Dendritic cell treated with granulocyte-macrophage colony-stimulating factor and Interleukin-4, amounts not matched to agents 40 ng/mL and 50 ng/mL, for 4 days (primary cell): ENCODE data around the gene INHBC.

Experiments
- H3K27ac Mint-ChIP-seq: one replicate; pipeline ENCODE4 v1.8.0; 2022; ENCODE audit warnings: mild to moderate bottlenecking, mixed read lengths
- H3K27me3 Mint-ChIP-seq: one replicate; pipeline ENCODE4 v1.8.0; 2022; ENCODE audit warnings: mild to moderate bottlenecking, mixed read lengths
- H3K36me3 Mint-ChIP-seq: one replicate; pipeline ENCODE4 v1.8.0; 2022; ENCODE audit warnings: low read depth, mixed read lengths
- H3K4me1 Mint-ChIP-seq: one replicate; pipeline ENCODE4 v1.8.0; 2022; ENCODE audit warnings: low read depth, mixed read lengths
- H3K4me3 Mint-ChIP-seq: one replicate; pipeline ENCODE4 v1.8.0; 2022; ENCODE audit warnings: mild to moderate bottlenecking, moderate library complexity, mixed read lengths
- H3K9me3 Mint-ChIP-seq: one replicate; pipeline ENCODE4 v1.8.0; 2022; ENCODE audit warnings: mixed read lengths
- intact Hi-C: fragments of 100-400 bp; cut with micrococcal nuclease; formaldehyde crosslinking; loops from one replicate; pipeline ENCODE4 v1.15.0; 2022

INHBC gene

GRCh38 chr12:57462251-57462911 is 27.8 kb downstream of the INHBC start:
- H3K4me1 Mint-ChIP-seq, result peaks cover 72% of the 10 kb centered on the region
- intact Hi-C loops, result no loop called here
- H3K27me3 Mint-ChIP-seq, result peaks cover 37% of the 10 kb centered on the region
- peak overlapping the region; percentile 74 for H3K27ac Mint-ChIP-seq
- peak overlapping the region; percentile 85 for H3K4me3 Mint-ChIP-seq
- peaks cover 5% of the 10 kb centered on the region for H3K36me3 Mint-ChIP-seq
- H3K9me3 Mint-ChIP-seq, result no peaks in the 10 kb centered on the region

- H3K27me3 Mint-ChIP-seq, result peaks cover 37% of the 10 kb centered on the region
- H3K4me3 Mint-ChIP-seq, result peak overlapping the region; percentile 85
- peaks cover 75% of the 10 kb centered on the region for H3K4me1 Mint-ChIP-seq
- intact Hi-C loops, result no loop called here
- no peaks in the 10 kb centered on the region for H3K9me3 Mint-ChIP-seq
- H3K36me3 Mint-ChIP-seq, result peaks cover 10% of the 10 kb centered on the region
- H3K27ac Mint-ChIP-seq, result peak overlapping the region; percentile 74
These were observed 28.3 kb downstream of the INHBC start for GRCh38 chr12:57462912-57463253.

GRCh38 chr12:57464569-57464968 is 30.0 kb downstream of the INHBC start:
- intact Hi-C loops, result no loop called here
- Mint-ChIP-seq H3K9me3 (no peaks in the 10 kb centered on the region), H3K27ac (no peak overlapping the region), H3K36me3 (peaks cover 27% of the 10 kb centered on the region), H3K4me1 (peaks cover 74% of the 10 kb centered on the region), H3K27me3 (peaks cover 37% of the 10 kb centered on the region), H3K4me3 (no peak overlapping the region)

GRCh38 chr12:57465030-57465746 is 30.6 kb downstream of the INHBC start:
- intact Hi-C loops, result no loop called here
- H3K27me3 Mint-ChIP-seq, result peaks cover 33% of the 10 kb centered on the region
- peaks cover 69% of the 10 kb centered on the region for H3K4me1 Mint-ChIP-seq
- H3K36me3 Mint-ChIP-seq, result peaks cover 33% of the 10 kb centered on the region
- H3K27ac Mint-ChIP-seq, result peak overlapping the region; percentile 2
- H3K9me3 Mint-ChIP-seq, result no peaks in the 10 kb centered on the region
- H3K4me3 Mint-ChIP-seq, result no peak overlapping the region

GRCh38 chr12:57465747-57466505 is 31.3 kb downstream of the INHBC start:
- H3K4me1 Mint-ChIP-seq, result peaks cover 63% of the 10 kb centered on the region
- no peaks in the 10 kb centered on the region for H3K9me3 Mint-ChIP-seq
- peaks cover 26% of the 10 kb centered on the region for H3K27me3 Mint-ChIP-seq

GRCh38 chr12:57467212-57467874 is 32.8 kb downstream of the INHBC start:
- no peak overlapping the region for H3K4me3 Mint-ChIP-seq
- H3K36me3 Mint-ChIP-seq, result peaks cover 55% of the 10 kb centered on the region
- intact Hi-C loops, result no loop called here
- no peak overlapping the region for H3K27ac Mint-ChIP-seq
- peaks cover 14% of the 10 kb centered on the region for H3K27me3 Mint-ChIP-seq
- peaks cover 65% of the 10 kb centered on the region for H3K4me1 Mint-ChIP-seq
- no peaks in the 10 kb centered on the region for H3K9me3 Mint-ChIP-seq

More at GRCh38 chr12:57465747-57466505, 31.3 kb downstream of the INHBC start:
- intact Hi-C loops, result no loop called here
- peak overlapping the region; percentile 2 for H3K27ac Mint-ChIP-seq
- H3K4me3 Mint-ChIP-seq, result no peak overlapping the region
- H3K36me3 Mint-ChIP-seq, result peaks cover 40% of the 10 kb centered on the region

GRCh38 chr12:57467915-57468314 is 33.3 kb downstream of the INHBC start:
- intact Hi-C loops, result no loop called here

GRCh38 chr12:57469296-57470164 is 34.9 kb downstream of the INHBC start:
- Mint-ChIP-seq H3K27me3 (peaks cover 12% of the 10 kb centered on the region), H3K9me3 (no peaks in the 10 kb centered on the region), H3K36me3 (peaks cover 76% of the 10 kb centered on the region), H3K27ac (no peak overlapping the region), H3K4me3 (no peak overlapping the region), H3K4me1 (peaks cover 59% of the 10 kb centered on the region)
- intact Hi-C loops, result no loop called here

More at GRCh38 chr12:57467915-57468314, 33.3 kb downstream of the INHBC start:
- Mint-ChIP-seq H3K27ac (no peak overlapping the region), H3K4me3 (no peak overlapping the region), H3K36me3 (peaks cover 60% of the 10 kb centered on the region), H3K27me3 (peaks cover 14% of the 10 kb centered on the region), H3K4me1 (peaks cover 59% of the 10 kb centered on the region), H3K9me3 (no peaks in the 10 kb centered on the region)

GRCh38 chr12:57470286-57470969 is 35.8 kb downstream of the INHBC start:
- Mint-ChIP-seq H3K27me3 (peaks cover 4% of the 10 kb centered on the region), H3K36me3 (peaks cover 85% of the 10 kb centered on the region), H3K27ac (no peak overlapping the region), H3K9me3 (no peaks in the 10 kb centered on the region), H3K4me1 (peaks cover 60% of the 10 kb centered on the region), H3K4me3 (no peak overlapping the region)
- intact Hi-C loops, result no loop called here

GRCh38 chr12:57470970-57471656 is 36.5 kb downstream of the INHBC start:
- Mint-ChIP-seq H3K9me3 (no peaks in the 10 kb centered on the region), H3K36me3 (peaks cover 92% of the 10 kb centered on the region), H3K4me1 (peaks cover 60% of the 10 kb centered on the region), H3K27me3 (no peaks in the 10 kb centered on the region), H3K27ac (peak overlapping the region; percentile 23), H3K4me3 (no peak overlapping the region)
- intact Hi-C loops, result no loop called here

GRCh38 chr12:57471661-57472060 is 37.1 kb downstream of the INHBC start:
- H3K36me3 Mint-ChIP-seq, result peaks cover 98% of the 10 kb centered on the region

GRCh38 chr12:57472391-57472790 is 37.8 kb downstream of the INHBC start:
- H3K36me3 Mint-ChIP-seq, result peaks cover 100% of the 10 kb centered on the region
- intact Hi-C loops, result no loop called here
- no peak overlapping the region for H3K4me3 Mint-ChIP-seq
- peaks cover 63% of the 10 kb centered on the region for H3K4me1 Mint-ChIP-seq
- no peaks in the 10 kb centered on the region for H3K9me3 Mint-ChIP-seq
- no peak overlapping the region for H3K27ac Mint-ChIP-seq
- no peaks in the 10 kb centered on the region for H3K27me3 Mint-ChIP-seq

More at GRCh38 chr12:57471661-57472060, 37.1 kb downstream of the INHBC start:
- intact Hi-C loops, result no loop called here
- Mint-ChIP-seq H3K4me3 (no peak overlapping the region), H3K4me1 (peaks cover 64% of the 10 kb centered on the region), H3K9me3 (no peaks in the 10 kb centered on the region), H3K27me3 (no peaks in the 10 kb centered on the region), H3K27ac (no peak overlapping the region)
